Stomach (tissue), 9 donors: ENCODE measurements around the gene GRK4. TPM values are rescaled to one million over a fixed set of nuclear protein-coding genes. Genes with fewer than 3 reads are reported as not detected.

Experiments
- DNase-seq, 2 donors: peaks; one replicate each; pipeline versions ENCODE4 v3.0.0 to v3.0.0-alpha.2; 2013 to 2019
- H3K27ac ChIP-seq, 5 donors: fragments of 200-600 bp in 4 of 5; sonication (generic) in 4 of 5; one replicate each; pipeline ENCODE4 v1.5.1; 2013 to 2019; ENCODE audit warnings: mild to moderate bottlenecking in 1 of 5, moderate library complexity in 1 of 5
- H3K27me3 ChIP-seq, 3 donors: fragments of 200-600 bp; sonication (generic); one replicate each; pipeline ENCODE4 v1.5.1; 2017 to 2019; ENCODE audit warnings: mixed run types in 1 of 3
- H3K36me3 ChIP-seq, 4 donors: fragments of 200-600 bp; sonication (generic); 1 replicate in 3 of 4; 2 replicates in 1 of 4; pipeline ENCODE4 v1.5.1; 2016 to 2019
- H3K4me1 ChIP-seq, 4 donors: fragments of 200-600 bp; sonication (generic); one replicate each; pipeline ENCODE4 v1.5.1; 2016 to 2019
- H3K4me3 ChIP-seq, 4 donors: fragments of 200-600 bp; sonication (generic) in 3 of 4; one replicate each; pipeline ENCODE4 v1.5.1; 2016 to 2019; ENCODE audit warnings: mild to moderate bottlenecking in 1 of 4
- H3K9me3 ChIP-seq, 4 donors: fragments of 200-600 bp; sonication (generic); one replicate each; pipeline ENCODE4 v1.5.1; 2016 to 2019
- CTCF ChIP-seq, 7 experiments: fragments of 450-650 bp in 4 of 7; fragments of 200-600 bp in 3 of 7; sonication (generic) in 3 of 7; IDR thresholded peaks; one replicate each; pipeline ENCODE4 v1.5.1; 2016 to 2019; ENCODE audit warnings: antibody characterized with exemption in 7 of 7, control low read depth in 2 of 7, mild to moderate bottlenecking in 1 of 7
- EP300 ChIP-seq: sonication (generic); formaldehyde crosslinking; IDR thresholded peaks from one replicate; pipeline ENCODE4 v1.6.1; 2017; ENCODE audit warnings: antibody characterized with exemption
- POLR2A ChIP-seq, 4 donors: fragments of 450-650 bp; IDR thresholded peaks; one replicate each; pipeline ENCODE4 v1.6.1; 2016; ENCODE audit warnings: antibody characterized with exemption in 4 of 4, control low read depth in 2 of 4, mild to moderate bottlenecking in 1 of 4, moderate library complexity in 1 of 4
- POLR2AphosphoS5 ChIP-seq, 3 donors: sonication (generic); formaldehyde crosslinking; IDR thresholded peaks; one replicate each; pipeline ENCODE4 v1.6.1; 2016; ENCODE audit warnings: antibody characterized with exemption in 3 of 3
- WGBS, 5 donors: extraction: QIAGEN DNeasy Blood & Tissue Kit in 3 of 5; methylation state at CpG; one replicate each; pipeline versions ENCODE4 v1.1.5 to v1.1.7; 2013 to 2018; 5-methylcytosine and 5-hydroxymethylcytosine counted together
- intact Hi-C: fragments of 100-400 bp; cut with DNase I; formaldehyde crosslinking; loops from one replicate; pipeline ENCODE4 v1.15.1; 2023; ENCODE audit warnings: low total_unique reads
- polyA plus RNA-seq, 3 donors: library from polyadenylated mRNA; stranded (reverse); fragments of 200-250 nt; gene quantifications; one replicate each; pipeline ENCODE4 v1.2.3, GENCODE V29; 2013
- total RNA-seq, 5 donors: library from RNA; depleted of rRNA; stranded (reverse); fragments of >200 nt; gene quantifications; one replicate each; pipeline versions ENCODE4 v1.1.0 to v1.2.3, GENCODE V29; 2014 to 2016
- donor health status: healthy with polysubstance abuse.
- donor health status: Bipolar disorder and iron deficiency.
- donor health status: healthy.

The GRK4 gene
- total and polyA plus RNA-seq, 8 donors = 0.58 to 11.9 (median 5.1) TPM

GRCh38 chr4:2932951-2933565 is 30.3 kb upstream of the GRK4 start:
- Histone ChIP-seq H3K27ac (peak overlapping the region; percentile 84 to 99 (median 94)), H3K9me3 (no peaks in the 10 kb centered on the region), H3K4me1 (peaks cover 66 to 90% (median 77%) of the 10 kb centered on the region in 4 donors), H3K27me3 (no peaks in the 10 kb centered on the region), H3K36me3 (peaks cover 21 to 55% (median 47%) of the 10 kb centered on the region in 4 donors), H3K4me3 (peak overlapping the region; percentile 78 to 93 (median 88))
- DNase-seq = peak; percentile 38 to 46
- TF ChIP-seq POLR2A (IDR thresholded peaks at IDR 0.05) = no peak
- TF ChIP-seq EP300 = no peak
- no peak for TF ChIP-seq POLR2AphosphoS5 (IDR thresholded peaks at IDR 0.05)
- no peak for TF ChIP-seq CTCF (IDR thresholded peaks at IDR 0.05)
- WGBS, 5 donors = 46 to 63% (median 50%) methylated on average over 12 to 15 of the region's 15 CpGs
- intact Hi-C loops = loop anchor here (10.0 kb wide), 1 partner anchor 168 kb away; no protein-coding TSS in a partner anchor

GRCh38 chr4:2933566-2934076 is 29.8 kb upstream of the GRK4 start:
- intact Hi-C loops = loop anchor here (10.0 kb wide), 1 partner anchor 169 kb away; no protein-coding TSS in a partner anchor
- Histone ChIP-seq H3K4me3 (peak overlapping the region; percentile 78 to 93 (median 88)), H3K27me3 (no peaks in the 10 kb centered on the region), H3K36me3 (peaks cover 21 to 55% (median 47%) of the 10 kb centered on the region in 4 donors), H3K4me1 (peaks cover 66 to 85% (median 77%) of the 10 kb centered on the region in 4 donors), H3K9me3 (no peaks in the 10 kb centered on the region), H3K27ac (peak overlapping the region; percentile 84 to 99 (median 94))
- whole genome bisulfite sequencing, 5 donors = 11 to 47% (median 14%) methylated on average over 4 to 31 of the region's 31 CpGs
- TF ChIP-seq POLR2A (IDR thresholded peaks at IDR 0.05) (no peak), EP300 (no peak), CTCF (IDR thresholded peaks at IDR 0.05) (no peak)
- DNase-seq = peak in 1 of 2 donors; percentile 48

GRCh38 chr4:2934077-2934812 is 29.1 kb upstream of the GRK4 start:
- WGBS, 5 donors = 0 to 2% (median 1%) methylated on average over 24 to 89 of the region's 93 CpGs; no CpG with 5 or more reads in 1 of the 5 donors
- intact Hi-C loops = loop anchor here (10.0 kb wide), 1 partner anchor 169 kb away; no protein-coding TSS in a partner anchor
- H3K4me3 ChIP-seq = peak overlapping the region; percentile 78 to 93 (median 88)
- no peaks in the 10 kb centered on the region for H3K9me3 ChIP-seq
- no peaks in the 10 kb centered on the region for H3K27me3 ChIP-seq
- H3K27ac ChIP-seq = peak overlapping the region; percentile 94 to 99 (median 97)
- DNase-seq = peak; percentile 57 to 74
- TF ChIP-seq POLR2AphosphoS5 (IDR thresholded peaks at IDR 0.05) (no peak), CTCF (IDR thresholded peaks at IDR 0.05) (no peak), EP300 (no peak), POLR2A (IDR thresholded peaks at IDR 0.05) (no peak)
- H3K4me1 ChIP-seq = peaks cover 66 to 79% (median 76%) of the 10 kb centered on the region in 4 donors
- peaks cover 20 to 55% (median 47%) of the 10 kb centered on the region in 4 donors for H3K36me3 ChIP-seq
